GM18861 (cell line): ENCODE results near the gene FRMD4A.

Experiments used
- ATAC-seq: cut with Tn5 transposase; IDR thresholded peaks from one replicate; pipeline ENCODE4 v1.9.1; 2021; ENCODE audit not compliant: unreplicated experiment

FRMD4A gene

DNA sequence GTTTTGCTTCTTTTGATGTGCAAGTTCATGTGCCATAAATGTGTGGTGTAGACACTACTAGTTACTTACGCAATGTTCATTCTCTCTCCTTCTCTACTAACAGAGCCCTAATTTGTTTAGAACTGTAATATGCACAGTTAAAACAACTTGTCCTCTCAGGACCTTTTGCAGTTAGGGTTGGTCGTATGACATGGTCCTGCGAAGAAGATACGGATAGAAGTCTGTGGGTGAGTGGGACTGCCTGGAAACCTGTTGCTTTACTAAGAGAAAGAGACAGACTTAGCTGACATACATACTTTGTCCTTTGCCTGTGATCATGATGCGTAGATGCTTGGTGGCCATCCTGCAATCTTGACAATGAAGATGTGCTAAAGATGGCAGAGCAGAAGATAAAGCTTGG is 692.8 kb downstream of the FRMD4A start:
- ATAC-seq = no peak

DNA sequence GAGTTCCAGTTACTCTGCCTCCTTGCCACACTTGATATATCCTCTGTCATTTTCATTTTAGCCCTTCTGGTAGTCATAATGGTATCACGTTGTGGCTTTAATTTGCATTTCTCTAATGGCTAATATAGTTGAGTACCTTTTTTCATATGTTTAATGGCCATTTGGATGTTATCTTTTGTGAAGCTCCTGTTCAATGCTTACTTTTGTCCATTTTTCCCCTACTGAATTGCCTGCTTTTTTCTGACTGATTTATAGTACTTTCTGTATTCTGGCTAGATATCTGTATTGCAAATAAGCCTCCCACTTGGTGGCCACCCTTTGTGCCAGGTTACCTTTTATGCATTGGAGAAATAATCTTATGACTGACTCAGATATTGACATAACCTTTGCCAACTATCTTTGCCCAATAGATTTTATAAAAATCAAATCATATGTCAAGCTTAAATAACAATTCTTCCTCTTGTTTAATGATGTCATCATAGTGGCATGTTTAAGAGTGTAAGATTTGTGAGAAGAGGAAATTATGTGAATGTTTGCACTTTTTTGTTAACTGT is 693.3 kb downstream of the FRMD4A start:
- ATAC-seq = no peak

DNA sequence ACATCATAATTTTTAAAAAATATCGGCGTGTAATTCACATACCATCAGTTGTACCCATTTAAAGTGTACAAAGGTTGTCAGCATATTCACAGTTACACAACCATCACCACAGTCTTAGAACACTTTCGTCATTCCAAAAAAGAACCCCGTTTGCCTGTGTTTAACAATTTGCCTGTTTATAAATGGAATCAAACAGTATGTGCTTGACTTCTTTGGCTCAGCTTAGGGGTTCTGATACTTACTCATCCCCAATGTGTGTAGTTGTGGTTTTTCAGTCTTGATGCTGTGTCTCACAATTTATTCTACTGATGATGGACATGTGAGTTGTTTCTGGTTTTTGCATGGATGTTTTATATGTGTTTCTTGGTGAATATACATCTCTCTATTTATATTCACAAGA is 693.9 kb downstream of the FRMD4A start:
- no peak for ATAC-seq

DNA sequence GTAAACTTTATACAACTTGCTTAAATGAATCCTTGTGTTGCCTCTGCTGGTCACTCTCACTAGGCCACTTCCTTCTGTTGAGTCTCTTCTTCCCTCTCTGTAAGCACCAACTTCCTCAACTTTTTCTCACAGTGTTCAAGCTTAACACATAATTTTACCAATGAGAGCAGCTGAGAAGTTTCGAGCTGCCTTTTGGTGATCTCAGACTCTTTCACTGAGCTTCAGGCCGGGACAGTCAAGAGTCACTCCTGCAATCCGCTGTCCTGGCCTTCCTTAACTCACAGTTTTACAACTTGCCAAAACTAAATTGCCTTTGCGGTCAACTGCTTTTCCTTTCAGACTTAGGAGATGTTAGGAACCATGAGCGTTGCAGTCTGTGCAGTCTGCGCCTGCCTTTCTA is 696.5 kb downstream of the FRMD4A start:
- ATAC-seq = no peak

DNA sequence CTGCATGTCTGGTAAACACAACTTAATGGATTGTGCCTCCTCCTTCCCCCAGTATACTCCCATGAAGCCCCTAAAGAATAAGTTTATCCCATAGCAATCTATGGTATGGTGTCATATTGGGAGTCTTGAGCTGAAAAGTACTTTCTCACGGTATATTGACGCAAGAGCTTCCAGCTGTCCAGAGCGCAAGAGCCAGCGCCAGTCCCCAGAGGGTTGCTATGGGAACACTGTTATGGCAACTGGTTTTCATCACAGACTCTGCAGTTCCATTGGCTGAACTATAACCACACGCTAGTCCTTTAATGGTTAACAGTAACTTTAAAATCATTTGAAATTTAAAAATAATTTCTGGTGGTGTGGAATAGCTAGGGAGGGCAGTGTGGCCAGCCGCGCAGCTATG is 697.0 kb downstream of the FRMD4A start:
- ATAC-seq = no peak

DNA sequence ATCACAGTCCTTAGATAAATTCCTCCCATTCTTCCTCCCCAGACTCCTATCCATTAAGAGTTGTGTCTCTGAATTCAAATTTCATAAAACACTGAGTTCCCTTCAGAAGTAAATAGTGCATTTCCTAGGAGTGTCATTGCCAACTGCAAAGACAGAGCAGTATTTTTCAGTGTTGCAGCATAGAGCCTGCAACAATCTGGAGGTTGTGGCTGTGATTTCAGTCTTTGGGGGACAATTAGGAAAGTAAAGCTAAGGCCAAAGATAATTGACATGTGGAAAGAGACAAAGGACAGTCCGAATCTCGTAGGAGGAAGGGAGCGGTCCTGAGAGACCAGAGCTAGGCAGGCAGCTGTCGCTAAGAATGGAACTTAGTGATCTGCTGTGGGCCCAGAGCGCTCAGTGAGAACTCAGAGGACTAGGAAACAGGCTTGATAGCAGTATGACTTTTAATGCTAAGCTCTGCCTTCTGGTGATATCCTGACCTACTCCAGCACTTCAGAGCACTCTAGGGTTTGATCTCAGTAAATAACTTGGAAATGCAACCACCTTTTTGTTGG is 697.8 kb downstream of the FRMD4A start:
- ATAC-seq = no peak

DNA sequence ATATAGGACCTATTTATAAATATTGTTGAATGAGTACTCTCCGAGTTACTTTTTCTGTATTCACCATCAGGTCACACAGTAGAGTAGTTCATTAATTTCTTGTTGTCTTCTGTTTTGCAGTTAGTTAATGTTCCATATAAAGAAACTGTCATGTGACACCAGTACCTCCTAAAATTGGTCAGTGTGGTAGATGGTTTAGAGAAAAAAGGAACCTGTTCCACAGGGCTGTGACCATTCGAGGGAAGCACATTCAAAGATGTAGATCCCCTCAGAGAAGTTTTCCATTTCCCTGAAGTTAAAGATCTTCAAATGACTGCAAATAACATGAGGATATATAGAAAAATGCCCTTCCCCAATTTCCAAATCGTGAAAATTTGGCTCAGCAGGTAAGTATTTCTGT is 698.3 kb downstream of the FRMD4A start:
- ATAC-seq = no peak

DNA sequence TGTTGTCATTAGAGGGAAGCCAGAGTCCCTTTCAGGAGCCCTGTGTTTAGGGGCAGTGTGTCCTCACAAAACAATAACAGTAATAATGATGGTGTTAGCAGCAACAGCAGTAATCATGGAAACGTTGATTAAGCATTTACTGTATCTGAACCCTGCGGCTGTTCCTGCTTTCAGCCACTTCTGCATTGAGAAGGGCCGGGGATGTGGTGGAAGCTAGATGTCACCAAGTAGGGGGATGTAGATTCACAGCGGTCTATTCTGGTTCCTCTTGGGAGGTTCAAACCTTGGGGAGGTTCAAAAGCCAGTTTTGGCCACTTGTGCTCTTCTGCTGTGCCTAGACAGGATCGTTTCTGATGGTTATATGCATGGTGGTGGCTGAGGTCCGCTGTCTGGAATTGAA is 699.1 kb downstream of the FRMD4A start:
- ATAC-seq = no peak

DNA sequence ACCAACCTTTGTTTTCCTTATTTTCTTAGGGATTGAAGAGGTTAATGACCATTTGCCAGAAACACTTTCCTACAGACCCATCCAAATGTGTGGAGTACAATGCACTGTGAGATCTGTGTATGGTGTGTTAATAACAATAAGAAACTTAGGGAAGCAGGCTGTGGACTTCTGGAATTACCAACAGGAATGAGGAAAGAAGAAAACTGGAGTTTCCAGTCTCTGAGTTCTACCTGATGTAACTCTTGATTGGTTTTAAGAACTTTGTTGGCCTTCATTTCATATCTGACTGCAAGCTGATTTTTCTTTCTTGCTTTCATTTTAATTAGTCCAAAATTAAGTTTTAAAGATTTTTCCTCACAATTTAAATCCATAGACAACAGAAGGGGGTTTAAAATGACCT is 700.5 kb downstream of the FRMD4A start:
- ATAC-seq = no peak

DNA sequence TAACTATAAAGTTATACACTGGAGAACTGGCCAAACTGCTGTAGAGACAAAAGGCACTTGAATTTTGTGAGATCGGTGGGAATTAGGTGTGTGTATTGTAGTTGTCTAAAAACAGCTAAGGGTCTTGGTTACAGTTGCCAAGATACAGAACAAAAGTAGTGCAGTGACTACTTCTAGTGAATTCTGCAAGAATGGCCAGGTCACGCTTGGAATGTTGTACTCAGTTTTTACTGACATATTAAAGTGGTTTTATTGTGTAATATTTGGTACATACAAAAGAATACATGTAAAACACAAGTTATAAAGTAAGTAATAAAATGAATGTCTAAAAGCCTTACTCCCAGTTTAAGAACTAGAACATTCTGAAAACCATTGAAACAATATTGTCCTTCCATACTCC is 701.6 kb downstream of the FRMD4A start:
- ATAC-seq = no peak

DNA sequence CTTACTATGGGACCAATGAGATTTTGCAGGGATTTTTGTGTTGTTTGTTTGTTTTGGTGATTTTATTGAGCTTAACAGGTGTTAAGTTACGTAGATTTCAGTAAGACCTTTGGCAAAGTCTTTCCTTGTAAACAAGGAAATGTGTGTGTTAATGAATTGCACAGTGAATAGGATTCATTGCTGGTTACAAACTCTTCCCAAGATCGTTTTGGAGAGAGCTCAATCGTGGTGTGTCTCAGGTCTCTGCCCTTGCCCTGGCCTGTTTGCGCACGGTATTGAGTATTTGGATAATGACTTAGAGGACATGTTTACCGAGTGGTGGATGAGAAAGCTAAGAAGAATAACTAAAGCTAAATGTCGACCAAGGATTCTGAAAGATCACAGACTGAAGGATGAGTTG is 702.1 kb downstream of the FRMD4A start:
- ATAC-seq = no peak

DNA sequence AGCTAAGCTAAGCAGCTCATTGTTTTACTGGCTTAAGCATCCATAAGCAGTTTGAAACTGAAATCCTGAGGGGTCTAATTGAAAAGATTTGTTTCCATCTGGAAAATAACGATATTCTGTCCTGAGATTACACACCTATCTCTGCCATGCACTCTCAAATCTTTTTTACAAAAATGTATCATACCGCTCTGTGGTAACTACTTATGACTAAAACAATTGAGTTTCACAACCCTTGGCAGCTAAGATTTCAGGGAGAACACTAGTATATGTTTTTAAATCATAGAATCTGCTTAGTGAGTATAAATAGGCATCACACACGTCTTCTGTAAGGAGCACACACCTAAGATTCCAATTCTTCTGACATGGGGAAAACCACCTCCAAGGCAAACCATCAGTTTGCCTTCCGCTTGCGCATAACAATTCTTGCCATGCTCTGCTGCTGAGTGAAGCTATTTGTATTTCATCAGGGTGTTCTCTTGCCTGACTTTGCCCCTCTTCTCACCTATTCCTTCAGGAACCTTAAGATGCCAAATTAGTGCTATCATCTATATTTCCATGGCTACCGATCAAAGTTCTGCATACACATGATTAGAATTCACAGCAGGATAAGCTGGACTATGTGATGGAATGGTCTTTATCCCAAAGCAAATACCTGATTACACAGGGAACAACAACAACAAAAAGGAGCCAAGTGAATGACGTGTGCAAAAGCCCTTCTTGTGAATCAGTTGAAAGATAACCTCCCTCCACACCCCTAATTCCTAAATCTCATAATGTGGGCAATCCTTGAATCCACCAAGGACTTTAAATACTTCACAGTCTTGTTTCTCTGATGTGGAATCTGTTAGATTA is 703.0 kb downstream of the FRMD4A start:
- no peak for ATAC-seq

DNA sequence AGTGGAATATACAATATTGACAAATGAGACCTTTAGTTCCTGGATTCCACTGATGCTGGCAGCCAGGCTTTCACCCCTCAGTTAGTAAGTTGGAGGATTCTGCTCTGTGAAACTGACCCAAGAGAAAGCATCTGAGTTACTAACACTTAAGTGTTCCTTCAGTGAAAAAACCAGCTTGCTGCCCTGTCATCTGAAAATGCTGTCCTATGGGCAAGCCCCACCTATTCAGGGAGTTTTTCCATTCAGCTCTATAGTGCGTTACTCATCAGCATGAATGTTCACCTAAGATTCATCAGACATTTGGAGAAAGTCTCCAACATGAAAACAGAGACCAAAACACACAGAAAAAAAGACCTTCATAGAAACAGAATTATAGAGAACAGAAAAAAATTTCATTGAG is 706.1 kb downstream of the FRMD4A start:
- no peak for ATAC-seq

DNA sequence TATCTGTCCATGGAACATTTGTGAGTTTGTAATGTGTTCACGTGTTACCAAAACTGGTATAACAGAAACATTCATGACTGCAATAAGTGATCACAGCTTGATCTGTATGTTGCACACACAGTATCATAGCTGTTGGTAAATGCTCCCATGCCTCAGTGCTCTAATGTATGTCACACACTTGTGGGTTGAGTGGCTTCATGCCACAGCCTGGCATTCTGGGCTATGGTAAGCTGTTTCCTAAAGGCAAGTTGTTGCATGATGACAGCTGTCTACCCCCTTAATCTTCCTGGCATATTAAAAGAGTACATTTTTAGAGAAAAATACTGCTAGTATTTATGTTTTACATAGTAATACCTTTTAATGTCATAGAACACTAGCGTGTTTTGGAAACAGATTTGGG is 708.8 kb downstream of the FRMD4A start:
- ATAC-seq = no peak

DNA sequence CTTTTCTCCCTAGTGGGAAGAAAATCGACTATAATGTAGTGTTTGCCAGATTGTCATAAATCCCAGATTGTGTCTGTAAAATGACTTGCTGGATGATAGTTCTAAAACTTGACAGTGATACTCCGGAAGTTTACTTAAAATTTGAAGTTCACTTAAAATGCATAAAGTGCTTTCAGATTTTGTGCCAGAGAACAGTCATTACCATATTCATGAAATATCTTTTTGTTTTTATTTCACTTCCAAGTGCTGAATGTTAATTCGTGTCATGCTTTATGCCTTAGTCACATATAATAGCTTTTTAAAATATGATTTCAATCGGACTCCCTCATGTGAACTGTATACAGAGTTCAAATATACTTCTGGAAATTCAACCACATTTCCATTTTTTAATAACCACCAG is 713.6 kb downstream of the FRMD4A start:
- no peak for ATAC-seq

DNA sequence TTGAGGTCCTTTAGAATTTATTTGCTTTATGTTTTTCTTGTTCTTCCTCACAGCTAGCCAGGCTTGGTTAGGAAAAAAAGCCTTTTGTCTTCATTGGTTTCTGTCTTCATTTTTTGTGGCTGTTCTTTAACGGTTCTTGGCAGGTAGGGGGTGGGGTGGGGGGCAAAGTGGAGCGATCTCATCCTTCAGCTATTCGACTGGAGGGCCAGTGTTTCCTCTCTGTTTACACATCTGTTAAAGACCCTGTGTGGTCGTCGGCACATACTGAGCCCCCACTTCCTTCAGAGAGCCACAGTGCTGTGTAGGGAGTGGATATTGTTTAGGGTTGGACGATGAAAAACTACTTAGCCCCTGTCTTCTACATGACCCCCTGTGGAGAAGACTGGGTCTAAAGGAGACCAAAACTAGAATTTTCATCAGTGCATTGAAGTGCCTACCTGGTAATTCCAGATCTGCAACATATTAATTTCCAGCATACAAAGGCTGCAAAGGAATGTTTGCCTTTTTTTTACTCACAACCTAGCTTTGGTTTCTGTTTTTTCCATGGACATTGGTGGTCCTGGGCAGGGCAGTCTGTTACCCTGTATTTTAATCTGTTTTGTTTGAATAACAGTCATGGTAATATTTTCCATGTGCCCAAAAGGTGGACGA is 714.9 kb downstream of the FRMD4A start:
- ATAC-seq = no peak

DNA sequence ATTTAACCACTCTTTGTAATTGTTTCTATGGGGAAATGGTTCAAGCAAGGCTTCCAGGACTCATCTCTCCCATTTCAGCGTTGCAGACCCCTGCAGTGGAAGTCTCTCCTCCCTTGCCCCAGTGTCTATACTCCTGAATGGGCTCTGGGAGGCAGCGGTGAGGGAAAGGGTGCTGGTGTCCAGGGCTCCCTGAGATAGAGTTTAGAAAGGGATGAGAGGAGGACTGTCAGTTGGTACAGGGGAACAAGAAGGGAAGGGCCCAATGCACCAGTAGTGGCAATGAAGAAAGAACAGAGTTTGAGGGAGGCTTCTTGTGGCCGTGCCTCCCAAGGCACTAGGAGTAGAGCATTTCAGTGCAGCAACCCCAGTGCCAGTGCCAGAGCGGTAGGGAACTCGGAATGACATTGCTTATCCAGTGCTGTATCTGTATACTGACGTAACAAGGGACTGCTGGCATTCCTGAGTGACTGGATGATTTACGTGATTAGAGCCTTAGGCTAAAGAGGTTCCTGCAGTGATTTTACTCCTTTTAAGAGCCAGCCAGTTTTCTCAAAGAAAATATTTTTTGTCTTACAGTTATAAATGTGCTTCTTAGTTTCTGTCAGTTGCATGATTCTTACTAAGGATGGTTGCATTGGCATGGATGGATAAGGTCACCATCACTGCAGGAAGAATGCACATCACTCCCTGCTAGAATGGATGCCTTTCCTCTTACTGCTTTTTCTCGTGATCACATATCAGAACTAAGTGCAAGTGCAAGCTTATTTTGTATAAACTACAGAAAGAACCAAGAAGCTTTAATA is 716.0 kb downstream of the FRMD4A start:
- no peak for ATAC-seq

DNA sequence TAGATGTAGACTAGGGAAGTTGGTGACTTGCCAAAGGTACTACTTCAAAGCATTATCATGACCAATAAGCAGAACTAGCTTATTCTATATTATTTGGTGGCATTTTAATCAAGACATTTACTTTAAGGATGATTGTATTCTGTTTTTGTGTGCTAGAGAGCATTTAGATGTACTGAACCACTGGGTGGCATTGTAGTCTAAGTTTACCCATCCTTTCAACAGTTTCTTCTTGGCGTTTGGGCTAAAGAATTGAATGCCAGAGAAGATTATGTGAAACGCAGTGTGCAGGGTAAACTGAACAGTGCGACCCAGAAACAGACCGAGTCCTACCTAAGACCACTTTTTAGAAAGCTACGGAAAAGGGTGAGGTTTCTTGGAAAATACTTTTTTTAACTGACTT is 717.2 kb downstream of the FRMD4A start:
- no peak for ATAC-seq

DNA sequence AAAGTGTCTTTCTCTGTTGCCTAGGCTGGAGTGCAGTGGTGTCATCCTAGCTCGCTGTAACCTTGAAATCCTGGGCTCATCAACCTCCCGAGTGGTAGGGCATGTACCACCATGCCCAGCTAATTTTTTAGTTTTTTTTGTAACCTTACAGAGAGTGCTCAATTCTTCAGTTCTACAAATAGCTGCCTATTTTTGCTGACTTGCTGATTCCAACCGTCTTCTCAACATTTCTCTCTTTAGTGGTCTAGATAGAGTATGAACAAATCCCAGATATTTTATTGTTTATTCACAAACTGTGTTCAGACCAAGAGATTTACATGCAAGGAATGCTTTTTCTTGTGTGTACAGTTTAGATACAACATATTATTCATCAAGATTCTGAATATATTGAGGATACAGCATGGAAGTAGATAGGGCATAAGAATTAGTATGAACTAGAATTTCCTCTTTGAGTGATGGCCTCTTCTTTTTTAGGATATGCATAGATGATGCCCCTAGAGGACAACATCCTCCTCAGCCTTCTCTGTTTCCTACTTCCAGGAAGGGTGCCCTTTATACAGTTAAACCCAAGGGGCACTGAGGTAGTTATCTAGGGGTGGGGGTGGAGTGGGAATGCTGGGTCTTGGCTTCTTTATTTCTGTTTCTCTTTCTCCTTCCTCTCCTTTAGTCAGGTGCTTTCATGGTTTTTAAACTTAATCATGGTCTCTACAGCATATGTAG is 717.9 kb downstream of the FRMD4A start:
- ATAC-seq = no peak

DNA sequence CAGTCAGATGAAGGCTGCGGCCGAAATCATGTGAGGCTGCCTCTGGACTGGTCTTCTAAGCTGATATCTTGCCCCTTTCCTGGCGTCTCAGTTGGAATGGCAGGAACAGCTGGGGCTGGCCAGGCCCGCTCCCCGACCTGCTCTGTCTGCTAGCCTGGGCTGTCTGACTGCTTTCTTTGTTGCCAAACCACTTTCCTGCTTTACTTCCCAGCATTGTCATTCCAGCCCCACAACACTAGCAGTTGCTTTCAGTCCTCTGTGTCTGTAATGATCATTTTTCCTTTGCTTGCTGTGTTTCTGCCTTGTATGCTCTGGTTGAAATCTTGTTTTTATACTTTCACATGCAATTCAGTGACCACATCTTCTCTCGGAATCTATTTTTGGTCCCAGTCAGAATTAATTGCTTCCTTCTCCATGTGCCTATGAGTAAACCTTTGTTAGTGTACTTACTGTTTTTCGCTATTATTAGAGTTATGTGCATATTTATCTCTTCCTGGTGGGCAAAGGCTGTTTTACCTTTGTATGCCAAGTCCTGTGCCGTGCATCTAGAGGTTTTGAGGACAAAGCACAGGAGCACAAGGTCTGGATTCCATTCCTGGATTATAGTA is 722.4 kb downstream of the FRMD4A start:
- no peak for ATAC-seq
